Measurements from ENCODE around the gene SUCLG2. TPM values are rescaled to one million over a fixed set of nuclear protein-coding genes. Genes with fewer than 3 reads are reported as not detected.

SUCLG2 gene
- total RNA-seq, 1 donor from 2014 or later: 36.3 TPM

- intact Hi-C loops (cut with micrococcal nuclease): no loop called here
- peaks cover 5% of the 10 kb centered on the region for H3K36me3 Mint-ChIP-seq (ENCODE audit: low read depth)
- H3K27me3 Mint-ChIP-seq (ENCODE audit: low read depth): peaks cover 3% of the 10 kb centered on the region
- H3K27ac Mint-ChIP-seq: no peak overlapping the region
- no peak for DNase-seq (ENCODE audit: low spot score)
- H3K9me3 Mint-ChIP-seq: peaks cover 9% of the 10 kb centered on the region
- peaks cover 11% of the 10 kb centered on the region for H3K4me1 Mint-ChIP-seq (ENCODE audit: low read depth)
- no peak overlapping the region for H3K4me3 Mint-ChIP-seq (ENCODE audit: low read depth)
Observed at GRCh38 chr3:67674055-67674454, 19.6 kb upstream of the SUCLG2 start.

- DNase-seq (ENCODE audit: low spot score): no peak
- intact Hi-C loops (cut with micrococcal nuclease): loop anchor here (2.0 kb wide), 1 partner anchor 16 kb away; no protein-coding TSS in a partner anchor
- H3K36me3 Mint-ChIP-seq (ENCODE audit: low read depth): no peaks in the 10 kb centered on the region
- H3K9me3 Mint-ChIP-seq: peaks cover 16% of the 10 kb centered on the region
- H3K4me1 Mint-ChIP-seq (ENCODE audit: low read depth): peaks cover 19% of the 10 kb centered on the region
- H3K27ac Mint-ChIP-seq: no peak overlapping the region
- H3K27me3 Mint-ChIP-seq (ENCODE audit: low read depth): peaks cover 3% of the 10 kb centered on the region
- H3K4me3 Mint-ChIP-seq (ENCODE audit: low read depth): no peak overlapping the region
Observed at GRCh38 chr3:67662733-67663132, 8.3 kb upstream of the SUCLG2 start.

- Mint-ChIP-seq H3K27me3 (ENCODE audit: low read depth) (peaks cover 4% of the 10 kb centered on the region), H3K4me3 (ENCODE audit: low read depth) (no peak overlapping the region), H3K27ac (no peak overlapping the region), H3K9me3 (peaks cover 13% of the 10 kb centered on the region), H3K4me1 (ENCODE audit: low read depth) (peaks cover 23% of the 10 kb centered on the region), H3K36me3 (ENCODE audit: low read depth) (peaks cover 1% of the 10 kb centered on the region)
- no peak for DNase-seq (ENCODE audit: low spot score)
- intact Hi-C loops (cut with micrococcal nuclease): no loop called here
Observed at GRCh38 chr3:67661089-67661488, 6.7 kb upstream of the SUCLG2 start.

- H3K36me3 Mint-ChIP-seq (ENCODE audit: low read depth): peaks cover 16% of the 10 kb centered on the region
- H3K9me3 Mint-ChIP-seq: peaks cover 15% of the 10 kb centered on the region
- H3K27me3 Mint-ChIP-seq (ENCODE audit: low read depth): peaks cover 4% of the 10 kb centered on the region
- H3K4me1 Mint-ChIP-seq (ENCODE audit: low read depth): peaks cover 29% of the 10 kb centered on the region
- intact Hi-C loops (cut with micrococcal nuclease): loop anchor here (10.0 kb wide), 4 partner anchors 572 to 1428 kb away; partner anchors contain the start of genes ARL6IP5, KBTBD8 and UBA3
- DNase-seq (ENCODE audit: low spot score): no peak
- no peak overlapping the region for H3K4me3 Mint-ChIP-seq (ENCODE audit: low read depth)
- no peak overlapping the region for H3K27ac Mint-ChIP-seq
Observed at GRCh38 chr3:67657192-67657591, 2.8 kb upstream of the SUCLG2 start.

GRCh38 chr3:67656614-67657013, 2.2 kb upstream of the SUCLG2 start:
- Mint-ChIP-seq H3K27me3 (ENCODE audit: low read depth) (peaks cover 4% of the 10 kb centered on the region), H3K4me1 (ENCODE audit: low read depth) (peaks cover 34% of the 10 kb centered on the region), H3K4me3 (ENCODE audit: low read depth) (no peak overlapping the region), H3K9me3 (peaks cover 15% of the 10 kb centered on the region), H3K36me3 (ENCODE audit: low read depth) (peaks cover 22% of the 10 kb centered on the region), H3K27ac (no peak overlapping the region)
- intact Hi-C loops (cut with micrococcal nuclease): loop anchor here (10.0 kb wide), 4 partner anchors 572 to 1428 kb away; partner anchors contain the start of genes ARL6IP5, KBTBD8 and UBA3
- DNase-seq (ENCODE audit: low spot score): no peak

- Mint-ChIP-seq H3K4me3 (ENCODE audit: low read depth) (peak overlapping the region; percentile 78), H3K36me3 (ENCODE audit: low read depth) (peaks cover 27% of the 10 kb centered on the region), H3K4me1 (ENCODE audit: low read depth) (peaks cover 41% of the 10 kb centered on the region), H3K9me3 (peaks cover 15% of the 10 kb centered on the region), H3K27me3 (ENCODE audit: low read depth) (peaks cover 4% of the 10 kb centered on the region), H3K27ac (peak overlapping the region; percentile 76)
- peak; percentile 79 for DNase-seq (ENCODE audit: low spot score)
- intact Hi-C loops (cut with micrococcal nuclease): loop anchor here (1.0 to 10.0 kb wide), 5 partner anchors 266 to 1429 kb away; partner anchors contain the start of genes ARL6IP5, KBTBD8 and UBA3
Observed at GRCh38 chr3:67655364-67656121, 1.1 kb upstream of the SUCLG2 start.

- Mint-ChIP-seq H3K4me1 (ENCODE audit: low read depth) (peaks cover 47% of the 10 kb centered on the region), H3K4me3 (ENCODE audit: low read depth) (peak overlapping the region; percentile 78), H3K9me3 (peaks cover 15% of the 10 kb centered on the region), H3K27ac (peak overlapping the region; percentile 76), H3K27me3 (ENCODE audit: low read depth) (peaks cover 4% of the 10 kb centered on the region), H3K36me3 (ENCODE audit: low read depth) (peaks cover 28% of the 10 kb centered on the region)
- intact Hi-C loops (cut with micrococcal nuclease): loop anchor here (1.0 to 10.0 kb wide), 8 partner anchors 20 to 1430 kb away; partner anchors contain the start of genes ARL6IP5, KBTBD8 and UBA3
- no peak for DNase-seq (ENCODE audit: low spot score)
Observed at GRCh38 chr3:67654844-67655177, 399 bp upstream of the SUCLG2 start.

- H3K27me3 Mint-ChIP-seq (ENCODE audit: low read depth): peaks cover 4% of the 10 kb centered on the region
- peak overlapping the region; percentile 73 for H3K4me3 Mint-ChIP-seq (ENCODE audit: low read depth)
- H3K4me1 Mint-ChIP-seq (ENCODE audit: low read depth): peaks cover 55% of the 10 kb centered on the region
- peaks cover 11% of the 10 kb centered on the region for H3K9me3 Mint-ChIP-seq
- peaks cover 35% of the 10 kb centered on the region for H3K36me3 Mint-ChIP-seq (ENCODE audit: low read depth)
- no peak for DNase-seq (ENCODE audit: low spot score)
- H3K27ac Mint-ChIP-seq: peak overlapping the region; percentile 24
- intact Hi-C loops (cut with micrococcal nuclease): loop anchor here (1.0 to 10.0 kb wide), 7 partner anchors 18 to 1431 kb away; partner anchors contain the start of genes ARL6IP5, KBTBD8 and UBA3
Observed at GRCh38 chr3:67653425-67654098, 850 bp downstream of the SUCLG2 start.

- peaks cover 41% of the 10 kb centered on the region for H3K4me1 Mint-ChIP-seq (ENCODE audit: low read depth)
- peaks cover 51% of the 10 kb centered on the region for H3K36me3 Mint-ChIP-seq (ENCODE audit: low read depth)
- H3K4me3 Mint-ChIP-seq (ENCODE audit: low read depth): no peak overlapping the region
- no peak overlapping the region for H3K27ac Mint-ChIP-seq
- no peak for DNase-seq (ENCODE audit: low spot score)
- intact Hi-C loops (cut with micrococcal nuclease): loop anchor here (5.0 to 10.0 kb wide), 6 partner anchors 53 to 1435 kb away; partner anchors contain the start of genes ARL6IP5, KBTBD8 and UBA3
- no peaks in the 10 kb centered on the region for H3K27me3 Mint-ChIP-seq (ENCODE audit: low read depth)
- H3K9me3 Mint-ChIP-seq: no peaks in the 10 kb centered on the region
Observed at GRCh38 chr3:67650084-67650483, 4.3 kb downstream of the SUCLG2 start.

- no peak overlapping the region for H3K27ac Mint-ChIP-seq
- H3K9me3 Mint-ChIP-seq: no peaks in the 10 kb centered on the region
- H3K4me3 Mint-ChIP-seq (ENCODE audit: low read depth): no peak overlapping the region
- no peaks in the 10 kb centered on the region for H3K27me3 Mint-ChIP-seq (ENCODE audit: low read depth)
- peaks cover 38% of the 10 kb centered on the region for H3K4me1 Mint-ChIP-seq (ENCODE audit: low read depth)
- H3K36me3 Mint-ChIP-seq (ENCODE audit: low read depth): peaks cover 54% of the 10 kb centered on the region
- DNase-seq (ENCODE audit: low spot score): no peak
- intact Hi-C loops (cut with micrococcal nuclease): loop anchor here (5.0 to 10.0 kb wide), 6 partner anchors 52 to 1435 kb away; partner anchors contain the start of genes ARL6IP5, KBTBD8 and UBA3
Observed at GRCh38 chr3:67649681-67650080, 4.7 kb downstream of the SUCLG2 start.

- Mint-ChIP-seq H3K36me3 (ENCODE audit: low read depth) (peaks cover 62% of the 10 kb centered on the region), H3K27ac (no peak overlapping the region), H3K9me3 (no peaks in the 10 kb centered on the region), H3K4me1 (ENCODE audit: low read depth) (peaks cover 40% of the 10 kb centered on the region), H3K4me3 (ENCODE audit: low read depth) (no peak overlapping the region), H3K27me3 (ENCODE audit: low read depth) (no peaks in the 10 kb centered on the region)
- no peak for DNase-seq (ENCODE audit: low spot score)
- intact Hi-C loops (cut with micrococcal nuclease): no loop called here
Observed at GRCh38 chr3:67648701-67649100, 5.7 kb downstream of the SUCLG2 start.

- intact Hi-C loops (cut with micrococcal nuclease): no loop called here
- peaks cover 67% of the 10 kb centered on the region for H3K36me3 Mint-ChIP-seq (ENCODE audit: low read depth)
- no peak overlapping the region for H3K27ac Mint-ChIP-seq
- H3K4me3 Mint-ChIP-seq (ENCODE audit: low read depth): no peak overlapping the region
- no peaks in the 10 kb centered on the region for H3K27me3 Mint-ChIP-seq (ENCODE audit: low read depth)
- no peak for DNase-seq (ENCODE audit: low spot score)
- H3K4me1 Mint-ChIP-seq (ENCODE audit: low read depth): peaks cover 40% of the 10 kb centered on the region
- no peaks in the 10 kb centered on the region for H3K9me3 Mint-ChIP-seq
Observed at GRCh38 chr3:67648229-67648628, 6.2 kb downstream of the SUCLG2 start.

All from activated T-helper 2 cell treated with anti-CD3 and anti-CD28 coated beads, Interferon-gamma antibody, Interleukin-2, Interleukin-4, amounts not matched to agents 10 μg/mL and 5 μg/mL and 100 μg/mL, durations not matched to agents 14 hours and 24 hours and 36 hours (primary cell).